Panc1 (cell line): ENCODE data around the gene CREG1.

Source experiments
- CTCF ChIP-seq: fragments of 450-650 bp; IDR thresholded peaks from 2 replicates; pipeline ENCODE4 v1.5.1; 2017; ENCODE audit warnings: mild to moderate bottlenecking
- POLR2AphosphoS5 ChIP-seq: IDR thresholded peaks from 2 replicates; pipeline ENCODE4 v1.6.1; 2012; ENCODE audit warnings: mild to moderate bottlenecking, low read depth, low read length, moderate library complexity
- REST ChIP-seq, 2 experiments: IDR thresholded peaks; 2 replicates each; pipeline ENCODE4 v1.6.1; 2011 to 2012; ENCODE audit warnings: low read depth in 2 of 2, control low read depth in 1 of 2, low read length in 1 of 2, mild to moderate bottlenecking in 1 of 2, moderate library complexity in 1 of 2; ENCODE audit not compliant: insufficient read depth in 1 of 2
- TCF7L2 ChIP-seq: IDR thresholded peaks from 2 replicates; pipeline ENCODE4 v1.6.1; 2011; ENCODE audit warnings: mild to moderate bottlenecking, low read depth, low read length, inconsistent platforms

- TF ChIP-seq TCF7L2 (no peak), POLR2AphosphoS5 (no peak), CTCF (no peak), REST (IDR thresholded peaks at IDR 0.05; ENCODE audit: insufficient read depth in 1 of 2, low read depth in 2 of 2, low read length in 1 of 2) (no peak)
Measured at GRCh38 chr1:167541610-167542009, 12.0 kb downstream of the CREG1 start.
